GM12892 (cell line): ENCODE measurements around the gene IKZF1.

Source experiments
- POLR2A ChIP-seq: IDR thresholded peaks from 2 replicates; pipeline ENCODE4 v1.6.1; 2011; ENCODE audit warnings: low read depth, low read length, control low read depth
- POLR2AphosphoS5 ChIP-seq: IDR thresholded peaks from 2 replicates; pipeline ENCODE4 v1.6.1; 2011; ENCODE audit warnings: low read depth, low read length, control low read depth
- TAF1 ChIP-seq: IDR thresholded peaks from 2 replicates; pipeline ENCODE4 v1.6.1; 2011; ENCODE audit warnings: low read depth, mild to moderate bottlenecking, control low read depth, low read length, borderline replicate concordance

DNA sequence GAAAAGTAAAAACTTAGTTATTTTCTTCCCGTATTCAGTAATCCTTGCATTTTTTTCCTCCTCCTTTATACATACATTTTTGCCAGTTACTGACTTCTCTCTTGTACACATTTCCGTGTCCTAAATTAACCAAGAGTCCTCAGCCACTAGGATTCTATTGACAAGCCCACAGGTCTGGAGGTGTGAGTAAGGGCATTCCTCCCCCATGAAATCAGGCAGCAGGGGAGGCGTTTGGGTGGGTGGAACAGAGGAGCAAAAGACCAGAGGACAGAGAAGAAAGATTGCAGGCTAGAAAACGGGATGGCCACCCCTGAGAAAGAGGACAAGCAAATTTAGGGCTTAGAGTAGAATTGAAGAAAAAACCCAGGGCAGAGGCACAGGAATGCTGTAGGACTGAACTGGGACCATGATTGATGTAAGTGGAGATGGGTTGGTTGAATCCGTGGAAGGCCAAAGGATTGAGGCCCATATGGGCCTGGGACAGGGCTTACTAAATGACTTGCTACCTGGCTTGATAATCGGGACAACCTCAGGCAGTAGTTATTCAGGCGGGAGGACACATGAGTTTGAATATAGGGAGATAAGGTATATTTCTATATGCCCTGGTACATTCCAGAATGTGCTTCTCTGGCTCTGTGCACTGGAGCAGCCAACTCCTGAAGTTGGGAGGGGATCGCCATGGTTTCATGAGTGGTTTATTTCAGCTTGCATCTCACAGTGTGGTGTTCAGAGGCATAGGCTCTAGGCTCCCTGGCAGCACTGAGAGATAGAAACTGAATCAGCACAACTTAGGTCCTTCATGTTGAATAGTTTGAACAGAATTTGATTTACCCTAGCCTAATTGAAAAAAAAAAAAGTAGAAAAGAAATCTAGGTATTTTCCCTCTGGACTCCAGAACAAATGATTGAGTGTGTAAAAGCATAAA lies 28.0 kb downstream of the IKZF1 start:
- TF ChIP-seq POLR2A (no peak), TAF1 (no peak), POLR2AphosphoS5 (no peak)
